ENCODE data around the gene LGALS9. TPM values are rescaled to one million over a fixed set of nuclear protein-coding genes. Genes with fewer than 3 reads are reported as not detected.
A peak's percentile ranks its signal among the peaks of the same experiment; 100 is the strongest.

The LGALS9 gene
- total RNA-seq, 3 donors from 2014 or later = 217 to 573 (median 482) TPM

DNA sequence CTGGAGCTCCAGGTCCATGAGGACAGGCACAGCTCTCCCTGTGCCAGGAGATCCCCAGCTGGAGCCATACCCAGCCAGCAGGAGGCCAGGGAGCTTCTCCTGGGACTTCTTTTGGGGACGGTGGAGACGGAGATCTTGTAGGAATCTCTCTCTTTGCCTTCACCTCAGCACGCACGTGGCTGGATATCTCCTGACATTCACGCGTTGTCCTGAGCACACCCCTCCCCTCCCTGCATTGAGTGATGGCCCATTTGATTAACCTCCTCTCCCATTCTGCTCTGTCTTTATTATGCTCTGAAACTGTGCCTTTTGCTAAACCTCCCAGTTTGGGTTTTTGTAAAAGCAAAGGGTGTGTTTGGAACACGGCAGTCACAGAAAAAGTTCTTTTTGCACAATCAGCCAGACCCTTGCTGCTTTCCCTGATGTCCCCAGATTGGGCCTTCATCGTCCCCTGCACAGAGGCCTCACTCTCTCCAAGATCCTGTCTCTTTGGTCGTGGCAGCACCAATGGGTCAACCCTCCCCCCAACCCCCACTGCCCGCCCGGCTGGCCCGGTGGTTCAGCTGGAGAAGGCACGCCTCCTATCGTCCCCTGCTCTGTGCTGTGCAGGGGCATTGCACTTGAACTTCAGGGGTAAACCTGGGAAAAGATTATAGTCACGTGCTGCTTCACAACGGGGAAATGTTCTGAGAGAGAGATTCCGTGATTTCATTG lies 32.5 kb upstream of the LGALS9 start:
- no peaks in the 10 kb centered on the region for H3K36me3 ChIP-seq (ENCODE audit: low read depth)
- intact Hi-C loops (cut with DNase I, micrococcal nuclease) = loop anchor here in 1 of 2 donors (10.0 kb wide), 1 partner anchor 124 kb away; no protein-coding TSS in a partner anchor
- ATAC-seq (no peak), DNase-seq (peak in 1 of 3 donors; percentile 27)
- TF ChIP-seq, protein P1, sequence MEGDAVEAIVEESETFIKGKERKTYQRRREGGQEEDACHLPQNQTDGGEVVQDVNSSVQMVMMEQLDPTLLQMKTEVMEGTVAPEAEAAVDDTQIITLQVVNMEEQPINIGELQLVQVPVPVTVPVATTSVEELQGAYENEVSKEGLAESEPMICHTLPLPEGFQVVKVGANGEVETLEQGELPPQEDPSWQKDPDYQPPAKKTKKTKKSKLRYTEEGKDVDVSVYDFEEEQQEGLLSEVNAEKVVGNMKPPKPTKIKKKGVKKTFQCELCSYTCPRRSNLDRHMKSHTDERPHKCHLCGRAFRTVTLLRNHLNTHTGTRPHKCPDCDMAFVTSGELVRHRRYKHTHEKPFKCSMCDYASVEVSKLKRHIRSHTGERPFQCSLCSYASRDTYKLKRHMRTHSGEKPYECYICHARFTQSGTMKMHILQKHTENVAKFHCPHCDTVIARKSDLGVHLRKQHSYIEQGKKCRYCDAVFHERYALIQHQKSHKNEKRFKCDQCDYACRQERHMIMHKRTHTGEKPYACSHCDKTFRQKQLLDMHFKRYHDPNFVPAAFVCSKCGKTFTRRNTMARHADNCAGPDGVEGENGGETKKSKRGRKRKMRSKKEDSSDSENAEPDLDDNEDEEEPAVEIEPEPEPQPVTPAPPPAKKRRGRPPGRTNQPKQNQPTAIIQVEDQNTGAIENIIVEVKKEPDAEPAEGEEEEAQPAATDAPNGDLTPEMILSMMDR (IDR thresholded peaks at IDR 0.05) = no peak
- H3K4me3 ChIP-seq = no peak overlapping the region
- peaks cover 6% of the 10 kb centered on the region for H3K4me1 ChIP-seq (ENCODE audit: low read depth)
- no peaks in the 10 kb centered on the region for H3K9me3 ChIP-seq

DNA sequence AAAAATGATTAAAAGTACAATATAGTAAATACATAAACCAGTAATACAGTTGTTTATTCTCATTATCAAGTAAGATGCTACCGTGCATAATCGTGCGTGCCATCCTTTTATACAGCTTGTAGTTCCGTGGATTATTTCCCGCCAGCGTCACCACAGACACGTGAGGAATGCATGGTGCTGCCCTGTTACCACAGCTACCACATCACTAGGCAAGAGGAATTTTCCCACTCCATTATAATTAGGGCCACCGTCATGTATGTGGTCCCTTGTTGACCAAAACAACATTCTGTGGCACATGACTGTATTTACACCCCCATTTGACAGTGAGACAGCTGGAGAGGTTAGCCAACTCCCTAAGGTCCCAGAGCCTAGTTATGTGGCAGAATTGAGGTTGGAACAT lies 30.5 kb upstream of the LGALS9 start:
- Histone ChIP-seq H3K36me3 (ENCODE audit: low read depth) (no peaks in the 10 kb centered on the region), H3K9me3 (no peaks in the 10 kb centered on the region), H3K4me3 (no peak overlapping the region), H3K4me1 (ENCODE audit: low read depth) (peaks cover 8% of the 10 kb centered on the region)
- ATAC-seq (no peak), DNase-seq (peak in 1 of 3 donors; percentile 7)
- intact Hi-C loops (cut with DNase I, micrococcal nuclease) = loop anchor here (2.0 to 10.0 kb wide), 6 partner anchors 52 to 366 kb away; partner anchors contain the start of gene KSR1 (in 1 of the 2)
- TF ChIP-seq, protein P1 (IDR thresholded peaks at IDR 0.05) = no peak

DNA sequence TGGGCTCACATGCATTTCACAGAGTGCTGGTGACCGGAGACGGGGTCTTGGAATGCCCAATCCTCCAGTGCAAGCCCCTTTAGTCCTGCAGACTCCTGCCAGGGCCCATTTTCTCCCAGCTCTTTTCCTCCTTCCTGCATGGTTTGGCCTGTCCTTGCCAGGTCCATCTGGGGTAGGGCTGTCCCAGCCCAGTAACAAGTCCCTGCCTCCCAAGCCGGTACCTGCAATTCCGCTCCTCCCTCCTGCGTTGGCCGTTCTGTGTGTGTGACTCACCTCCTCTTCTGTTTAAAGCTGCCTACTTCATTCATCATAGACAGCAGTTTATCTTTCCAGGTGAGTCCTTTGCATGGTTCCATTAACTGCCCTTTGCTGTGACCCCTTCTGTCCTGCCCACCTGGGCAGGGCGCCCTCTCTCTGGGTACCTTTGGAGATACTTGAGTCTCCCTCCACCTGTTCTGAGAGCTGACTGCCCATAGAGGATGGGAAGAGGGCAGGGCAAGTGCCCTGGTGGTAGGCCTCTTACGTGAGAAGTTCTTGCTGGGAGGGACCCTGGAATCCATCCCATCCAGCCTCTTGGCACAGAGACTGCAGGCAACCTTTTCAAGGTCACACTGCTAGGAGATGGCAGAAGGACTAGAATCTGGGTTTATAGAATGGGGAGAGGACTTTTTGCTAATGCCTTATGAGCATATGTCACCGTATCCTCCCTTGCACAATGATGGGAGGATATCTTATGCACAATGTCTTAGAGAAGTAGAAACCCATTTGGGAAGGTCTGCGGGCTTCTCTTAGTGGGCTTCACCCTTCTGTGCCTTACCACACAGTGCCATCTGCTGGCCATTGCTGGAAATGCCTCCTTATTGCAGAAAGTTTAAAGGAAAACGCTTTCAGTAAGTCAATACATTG lies 29.7 kb upstream of the LGALS9 start:
- H3K9me3 ChIP-seq = no peaks in the 10 kb centered on the region
- intact Hi-C loops (cut with DNase I, micrococcal nuclease) = loop anchor here (2.0 to 10.0 kb wide), 6 partner anchors 51 to 367 kb away; partner anchors contain the start of gene KSR1 (in 1 of the 2)
- TF ChIP-seq, protein P1 (IDR thresholded peaks at IDR 0.05) = peak; percentile 79
- DNase-seq = peak; percentile 62 to 95 (median 76)
- peaks cover 8% of the 10 kb centered on the region for H3K4me1 ChIP-seq (ENCODE audit: low read depth)
- H3K36me3 ChIP-seq (ENCODE audit: low read depth) = no peaks in the 10 kb centered on the region
- peak; percentile 77 for ATAC-seq
- H3K4me3 ChIP-seq = no peak overlapping the region

DNA sequence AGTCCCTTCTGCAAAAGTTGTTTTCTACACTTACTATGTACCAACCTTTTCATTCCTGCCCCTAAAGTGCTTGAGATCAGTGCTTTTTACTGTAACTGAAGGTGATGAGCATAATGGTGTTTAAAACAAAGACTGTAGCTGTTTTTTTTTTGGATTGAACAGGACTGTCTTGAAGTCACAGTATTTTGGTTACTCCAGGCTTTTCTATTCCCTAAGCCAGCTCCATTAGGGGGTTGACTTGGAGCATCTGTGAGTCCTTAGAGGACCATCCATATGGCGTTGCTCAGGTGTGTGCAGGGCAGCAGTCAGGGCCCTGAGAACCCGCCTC lies 29.0 kb upstream of the LGALS9 start:
- TF ChIP-seq, protein P1 (IDR thresholded peaks at IDR 0.05) = no peak
- Histone ChIP-seq H3K4me1 (ENCODE audit: low read depth) (peaks cover 8% of the 10 kb centered on the region), H3K36me3 (ENCODE audit: low read depth) (no peaks in the 10 kb centered on the region), H3K4me3 (no peak overlapping the region), H3K9me3 (no peaks in the 10 kb centered on the region)
- ATAC-seq (no peak), DNase-seq (peak in 1 of 3 donors; percentile 29)
- intact Hi-C loops (cut with DNase I, micrococcal nuclease) = loop anchor here (2.0 to 10.0 kb wide), 6 partner anchors 50 to 367 kb away; partner anchors contain the start of gene KSR1 (in 1 of the 2)

DNA sequence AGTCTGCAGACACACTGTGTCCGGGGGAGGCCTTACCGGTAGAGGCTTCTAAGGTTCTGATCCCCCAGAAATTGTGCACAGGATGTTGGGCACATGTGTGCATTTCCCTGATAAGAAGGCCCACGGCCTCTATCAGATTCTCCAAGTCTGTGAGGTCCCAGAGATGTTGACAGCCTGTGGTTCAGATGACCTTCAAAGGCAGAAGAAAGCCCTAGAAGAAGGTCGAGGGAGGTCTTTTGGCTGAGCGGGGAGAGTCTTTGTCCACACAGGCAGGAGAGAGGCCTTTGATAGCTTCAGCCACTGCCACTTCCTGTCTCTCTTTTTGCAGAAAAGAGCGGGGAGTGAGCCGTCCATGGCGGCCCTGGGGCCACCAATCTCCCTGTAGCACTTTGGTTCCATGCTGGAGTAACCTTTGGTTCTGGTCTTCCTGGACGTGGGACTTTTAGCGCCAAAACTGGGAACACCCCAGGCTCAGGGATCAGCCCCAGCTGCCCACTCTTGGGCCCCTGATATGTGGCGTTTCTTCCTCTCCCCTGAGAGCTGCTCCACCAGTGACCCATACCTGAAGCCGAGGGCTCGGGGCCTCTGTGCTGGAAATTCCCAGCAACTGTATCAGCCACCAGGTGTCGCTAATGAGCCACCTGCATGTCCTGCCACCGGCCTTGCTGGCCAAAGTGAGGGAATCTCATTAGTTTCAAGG lies 28.1 kb upstream of the LGALS9 start:
- ATAC-seq (peak; percentile 73), DNase-seq (peak; percentile 74 to 93 (median 83))
- Histone ChIP-seq H3K4me1 (ENCODE audit: low read depth) (peaks cover 8% of the 10 kb centered on the region), H3K9me3 (no peaks in the 10 kb centered on the region), H3K36me3 (ENCODE audit: low read depth) (no peaks in the 10 kb centered on the region), H3K4me3 (no peak overlapping the region)
- TF ChIP-seq, protein P1 (IDR thresholded peaks at IDR 0.05) = peak; percentile 98
- intact Hi-C loops (cut with DNase I, micrococcal nuclease) = loop anchor here (5.0 to 10.0 kb wide), 5 partner anchors 49 to 368 kb away; partner anchors contain the start of gene KSR1 (in 1 of the 2)
